ENCODE measurements around the gene CALD1. TPM values are rescaled to one million over a fixed set of nuclear protein-coding genes. Genes with fewer than 3 reads are reported as not detected.

Gene CALD1
- total and polyA plus RNA-seq, 8 donors = 137 to 248 (median 224) TPM

DNA sequence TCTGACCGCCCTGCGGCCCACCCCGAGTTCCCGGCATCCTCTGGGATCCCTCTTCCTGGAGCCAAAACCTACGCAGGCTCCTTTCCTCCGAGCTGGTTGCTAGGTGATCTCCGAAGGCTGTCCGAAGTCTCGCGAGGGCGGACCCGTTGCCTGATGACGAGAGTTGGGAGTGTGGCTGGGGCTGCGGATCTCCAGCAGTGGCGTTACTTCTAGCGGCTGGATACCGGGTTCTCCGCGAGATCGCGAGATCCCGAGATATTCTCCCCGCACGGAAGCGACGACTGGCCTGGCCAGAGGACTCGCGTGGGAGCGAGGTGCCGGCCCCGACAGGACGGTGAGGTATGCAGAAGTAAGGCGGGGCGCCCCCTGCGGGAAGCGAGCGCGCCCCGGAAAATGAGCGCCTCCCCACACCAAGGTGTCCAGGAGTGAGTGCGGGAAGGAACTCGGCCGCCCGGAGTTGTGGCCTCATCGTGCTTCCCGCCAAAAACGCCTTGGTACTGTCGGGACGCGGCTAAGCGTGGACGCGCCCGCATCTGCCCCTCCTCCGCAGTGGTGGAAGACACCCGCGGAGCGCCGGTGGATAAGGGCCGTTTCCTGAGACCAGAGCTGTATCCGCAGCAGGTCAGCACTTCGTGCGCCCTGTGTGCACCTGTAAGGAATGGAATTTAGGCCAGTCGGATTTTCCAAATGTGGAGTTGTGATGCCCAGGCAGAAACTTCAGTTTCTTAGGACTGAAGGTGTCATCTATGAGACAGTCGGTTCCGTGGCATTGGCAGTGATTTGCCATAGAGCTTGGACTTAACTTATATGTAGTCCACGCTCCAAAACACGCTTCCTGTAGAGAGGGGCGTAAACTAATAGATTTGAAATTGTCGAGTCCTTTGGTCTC is 207.2 kb downstream of the CALD1 start, which contains the start of gene AGBL3:
AGBL3 (plus strand) TSS at position 146 of the 889 bp plus-strand sequence. CDS start 1,426 bp downstream, outside the sequence.
- no peaks in the 10 kb centered on the region for H3K27me3 ChIP-seq
- ATAC-seq (peak; percentile 98), DNase-seq (peak; percentile 96 to 97 (median 96))
- intact Hi-C loops (cut with DNase I) = no loop called here
- H3K36me3 ChIP-seq = no peaks in the 10 kb centered on the region
- TF ChIP-seq CTCF (IDR thresholded peaks at IDR 0.05) = peak; percentile 50 to 55
- H3K27ac ChIP-seq = peak within 1 kb of the TSS; percentile 81 to 92
- peaks cover 0 to 19% of the 10 kb centered on the region in 2 donors for H3K4me1 ChIP-seq
- H3K4me3 ChIP-seq = peak within 1 kb of the TSS; percentile 67 to 82
- H3K9me3 ChIP-seq = no peaks in the 10 kb centered on the region

DNA sequence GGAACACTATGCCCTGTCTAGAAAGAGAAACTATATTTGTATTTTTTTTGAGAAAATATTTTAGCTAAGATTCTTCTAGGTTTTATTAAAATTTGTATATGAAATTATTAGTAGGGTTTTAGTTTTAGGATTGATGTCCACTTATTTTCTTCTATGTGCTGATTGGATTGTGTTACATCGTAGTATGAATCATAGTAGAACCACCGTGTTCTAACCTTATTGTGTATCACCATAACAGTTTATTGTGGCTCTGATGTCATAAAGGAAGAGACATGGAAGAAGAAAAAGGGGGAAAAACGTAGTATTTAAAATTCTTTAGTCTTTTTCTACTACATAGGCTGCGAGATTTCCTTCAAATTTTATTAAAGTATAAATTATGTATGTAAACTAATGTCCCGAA is 208.7 kb downstream of the CALD1 start:
- H3K36me3 ChIP-seq = no peaks in the 10 kb centered on the region
- H3K4me3 ChIP-seq = peak overlapping the region in 1 of 2 donors; percentile 82
- intact Hi-C loops (cut with DNase I) = no loop called here
- DNase-seq (no peak), ATAC-seq (no peak)
- no peak for TF ChIP-seq CTCF (IDR thresholded peaks at IDR 0.05)
- no peak overlapping the region for H3K27ac ChIP-seq
- peaks cover 3 to 19% of the 10 kb centered on the region in 2 donors for H3K4me1 ChIP-seq
- no peaks in the 10 kb centered on the region for H3K9me3 ChIP-seq
- no peaks in the 10 kb centered on the region for H3K27me3 ChIP-seq

GRCh38 chr7:134991469-134992339 is 212.3 kb downstream of the CALD1 start:
- ATAC-seq = peak; percentile 48
- H3K27ac ChIP-seq = no peak overlapping the region
- no peak for TF ChIP-seq CTCF (IDR thresholded peaks at IDR 0.05)

GRCh38 chr7:134992626-134993179 is 213.3 kb downstream of the CALD1 start:
- Histone ChIP-seq H3K9me3 (no peaks in the 10 kb centered on the region), H3K4me1 (peaks cover 3 to 9% of the 10 kb centered on the region in 2 donors), H3K36me3 (peaks cover 0 to 41% of the 10 kb centered on the region in 2 donors), H3K27me3 (no peaks in the 10 kb centered on the region), H3K27ac (no peak overlapping the region), H3K4me3 (no peak overlapping the region)
- intact Hi-C loops (cut with DNase I) = loop anchor here in 1 of 2 donors (10.0 kb wide), 1 partner anchor 172 kb away; no protein-coding TSS in a partner anchor
- ATAC-seq (no peak), DNase-seq (no peak)
- no peak for TF ChIP-seq CTCF (IDR thresholded peaks at IDR 0.05)

More at GRCh38 chr7:134991469-134992339, 212.3 kb downstream of the CALD1 start:
- H3K36me3 ChIP-seq = peaks cover 0 to 32% of the 10 kb centered on the region in 2 donors
- peak in 1 of 4 donors; percentile 6 for DNase-seq
- H3K9me3 ChIP-seq = no peaks in the 10 kb centered on the region
- no peak overlapping the region for H3K4me3 ChIP-seq
- intact Hi-C loops (cut with DNase I) = loop anchor here in 1 of 2 donors (10.0 kb wide), 1 partner anchor 173 kb away; no protein-coding TSS in a partner anchor
- H3K27me3 ChIP-seq = no peaks in the 10 kb centered on the region
- H3K4me1 ChIP-seq = peaks cover 3 to 19% of the 10 kb centered on the region in 2 donors

Data from left lung (tissue), 10 donors.